Measurements from ENCODE around the gene CDH16.
"Not testable (repeated sequence)": the region's sequence is repeated elsewhere in the genome, so short reads cannot be mapped to it uniquely, and the experiment has no call there.

CDH16 gene

GRCh38 chr16:66918803-66919568 is at the start of gene CDH16:
CDH16 (minus strand) TSS chr16:66918885; CDS start chr16:66918065, 820 bp downstream.
- DNase-seq (ENCODE audit: low read depth, low spot score), result no peak

GRCh38 chr16:66964049-66964448 is 45.4 kb upstream of the CDH16 start:
- DNase-seq (ENCODE audit: low read depth, low spot score), result no peak

GRCh38 chr16:66961914-66962313 is 43.2 kb upstream of the CDH16 start:
- no peak for DNase-seq (ENCODE audit: low read depth, low spot score)

- DNase-seq (ENCODE audit: low read depth, low spot score), result no peak
Measured at GRCh38 chr16:66961065-66961744, 42.5 kb upstream of the CDH16 start, which contains the start of gene CES3. CES3 (plus strand) TSS chr16:66961266; CDS start chr16:66961308, 42 bp downstream.

- no peak for DNase-seq (ENCODE audit: low read depth, low spot score)
Measured at GRCh38 chr16:66960270-66960669, 41.6 kb upstream of the CDH16 start.

GRCh38 chr16:66959704-66960161 is 41.0 kb upstream of the CDH16 start:
- DNase-seq (ENCODE audit: low read depth, low spot score), result no peak

- DNase-seq (ENCODE audit: low read depth, low spot score), result no peak
Measured at GRCh38 chr16:66958857-66959703, 40.4 kb upstream of the CDH16 start.

GRCh38 chr16:66956154-66956457 is 37.4 kb upstream of the CDH16 start:
- not testable (repeated sequence) for DNase-seq (ENCODE audit: low read depth, low spot score)

- DNase-seq (ENCODE audit: low read depth, low spot score), result not testable (repeated sequence)
Measured at GRCh38 chr16:66955363-66956153, 36.9 kb upstream of the CDH16 start.

- DNase-seq (ENCODE audit: low read depth, low spot score), result peak; percentile 46
Measured at GRCh38 chr16:66954097-66954659, 35.5 kb upstream of the CDH16 start.

- DNase-seq (ENCODE audit: low read depth, low spot score), result no peak
Measured at GRCh38 chr16:66953462-66954096, 34.9 kb upstream of the CDH16 start.

- DNase-seq (ENCODE audit: low read depth, low spot score), result no peak
Measured at GRCh38 chr16:66952430-66953110, 33.9 kb upstream of the CDH16 start.

GRCh38 chr16:66950971-66951790 is 32.5 kb upstream of the CDH16 start:
- DNase-seq (ENCODE audit: low read depth, low spot score), result no peak

GRCh38 chr16:66950437-66950836 is 31.8 kb upstream of the CDH16 start:
- no peak for DNase-seq (ENCODE audit: low read depth, low spot score)

GRCh38 chr16:66949472-66949871 is 30.8 kb upstream of the CDH16 start:
- no peak for DNase-seq (ENCODE audit: low read depth, low spot score)

GRCh38 chr16:66948837-66949225 is 30.1 kb upstream of the CDH16 start:
- DNase-seq (ENCODE audit: low read depth, low spot score), result no peak

- DNase-seq (ENCODE audit: low read depth, low spot score), result no peak
Measured at GRCh38 chr16:66948134-66948836, 29.6 kb upstream of the CDH16 start.

GRCh38 chr16:66947302-66948065 is 28.8 kb upstream of the CDH16 start:
- DNase-seq (ENCODE audit: low read depth, low spot score), result peak; percentile 60

Data from activated naive CD8-positive, alpha-beta T cell treated with anti-CD3 and anti-CD28 coated beads, Interleukin-2, amount 50 U/mL, for 16 hours (primary cell).